HepG2 (cell line): ENCODE results near the gene CDRT15. TPM values are rescaled to one million over a fixed set of nuclear protein-coding genes. Genes with fewer than 3 reads are reported as not detected.
A peak's percentile ranks its signal among the peaks of the same experiment; 100 is the strongest.

ENCODE experiments used
- CREB1 ChIP-seq, 2 experiments: fragments of 450-650 bp in 1 of 2; IDR thresholded peaks; 2 replicates each; pipeline ENCODE4 v1.6.1; 2016 to 2017; ENCODE audit warnings: control low read depth in 1 of 2, mild to moderate bottlenecking in 1 of 2, missing compliant biosample characterization in 1 of 2, missing genetic modification characterization in 1 of 2
- DNMT3B ChIP-seq: conservative IDR thresholded peaks from 2 replicates; pipeline ENCODE4 v1.6.1; 2016; ENCODE audit warnings: missing biosample characterization, control low read depth
- EP300 ChIP-seq, 3 experiments: sonication (generic) in 1 of 3; formaldehyde crosslinking in 1 of 3; IDR thresholded peaks; 2 replicates each; pipeline versions ENCODE4 v1.5.1 to v1.6.1; 2011 to 2020; ENCODE audit warnings: low read depth in 2 of 3, low read length in 2 of 3, borderline replicate concordance in 1 of 3, improper control_type of control experiment in 1 of 3, mild to moderate bottlenecking in 1 of 3, missing genetic modification reagents in 1 of 3, moderate library complexity in 1 of 3
- HDAC1 ChIP-seq: sonication (generic); formaldehyde crosslinking; IDR thresholded peaks from 2 replicates; pipeline ENCODE4 v1.5.1; 2020; ENCODE audit warnings: mild to moderate bottlenecking, missing genetic modification reagents
- HDAC2 ChIP-seq: sonication (generic); formaldehyde crosslinking; IDR thresholded peaks from 2 replicates; pipeline ENCODE4 v1.4.0; 2020; ENCODE audit warnings: missing genetic modification reagents
- LCORL ChIP-seq, 2 experiments: fragments of 450-650 bp in 1 of 2; sonication (generic) in 1 of 2; formaldehyde crosslinking in 1 of 2; IDR thresholded peaks; 2 replicates each; pipeline versions ENCODE4 v1.5.0 to v1.6.1; 2017 to 2020; ENCODE audit warnings: antibody characterized with exemption in 1 of 2, missing genetic modification reagents in 1 of 2
- MATR3 ChIP-seq: sonication (generic); formaldehyde crosslinking; IDR thresholded peaks from 2 replicates; pipeline ENCODE4 v1.4.0; 2020; ENCODE audit warnings: missing genetic modification reagents
- NFIC ChIP-seq: IDR thresholded peaks from 2 replicates; pipeline ENCODE4 v1.6.1; 2012; ENCODE audit warnings: mild to moderate bottlenecking, low read length, inconsistent platforms
- RCOR2 ChIP-seq: IDR thresholded peaks from 2 replicates; pipeline ENCODE4 v1.6.1; 2016; ENCODE audit warnings: missing biosample characterization, missing genetic modification reagents
- RELA ChIP-seq: sonication (generic); formaldehyde crosslinking; IDR thresholded peaks from 2 replicates; pipeline ENCODE4 v1.4.0; 2020; ENCODE audit warnings: missing genetic modification reagents
- SMAD1 ChIP-seq: sonication (generic); formaldehyde crosslinking; IDR thresholded peaks from 2 replicates; pipeline ENCODE4 v1.4.0; 2020; ENCODE audit warnings: missing genetic modification reagents, low read depth, mild to moderate bottlenecking, borderline replicate concordance
- SMAD3 ChIP-seq: sonication (generic); formaldehyde crosslinking; IDR thresholded peaks from 2 replicates; pipeline ENCODE4 v1.4.0; 2020; ENCODE audit warnings: missing genetic modification reagents
- SOX6 ChIP-seq, 2 experiments: fragments of 450-650 bp in 1 of 2; sonication (generic) in 1 of 2; formaldehyde crosslinking in 1 of 2; IDR thresholded peaks; 2 replicates each; pipeline versions ENCODE4 v1.4.0 to v1.6.1; 2017 to 2020; ENCODE audit warnings: antibody characterized with exemption in 1 of 2, mild to moderate bottlenecking in 1 of 2, missing genetic modification reagents in 1 of 2
- SP4 ChIP-seq: sonication (generic); formaldehyde crosslinking; IDR thresholded peaks from 2 replicates; pipeline ENCODE4 v1.8.1; 2023; ENCODE audit warnings: mild to moderate bottlenecking, missing genetic modification reagents
- SYNCRIP ChIP-seq: fragments of 200-400 bp; formaldehyde crosslinking; IDR thresholded peaks from 2 replicates; pipeline ENCODE4 v1.6.1; 2018; ENCODE audit warnings: mild to moderate bottlenecking, low read depth, low read length; ENCODE audit not compliant: insufficient read depth
- ZNF12 ChIP-seq: sonication (generic); formaldehyde crosslinking; IDR thresholded peaks from 2 replicates; pipeline ENCODE4 v1.5.0; 2020; ENCODE audit warnings: missing genetic modification reagents
- polyA plus RNA-seq, 8 experiments: library from polyadenylated mRNA; depleted of rRNA in 3 of 8; stranded (reverse) in 7 of 8; unstranded in 1 of 8; fragments of >200 nt; fragmentation: Illumina TruSeq in 4 of 8; extraction: Trizol in 4 of 8; gene quantifications; 2 replicates each; pipeline versions ENCODE4 v1.2.1 to v1.2.3, GENCODE V29; 2011 to 2016; ENCODE audit warnings: low read depth in 4 of 8, missing spikeins in 1 of 8, mixed read lengths in 1 of 8; ENCODE audit not compliant: insufficient read depth in 1 of 8
- total RNA-seq, 5 experiments: library from RNA; depleted of rRNA; stranded (reverse); fragments of >200 nt; fragmentation: Illumina TruSeq; extraction: Trizol; gene quantifications; 2 replicates each; pipeline ENCODE4 v1.2.3, GENCODE V29; 2016; ENCODE audit warnings: low read depth in 1 of 5
- TF ChIP-seq, protein P1 (sequence below): IDR thresholded peaks from 2 replicates; pipeline ENCODE4 v1.4.0; 2020; ENCODE audit warnings: mild to moderate bottlenecking, missing genetic modification reagents
- TF ChIP-seq, protein P2 (sequence below): sonication (generic); formaldehyde crosslinking; IDR thresholded peaks from 2 replicates; pipeline ENCODE4 v1.4.0; 2020; ENCODE audit warnings: missing genetic modification reagents, mild to moderate bottlenecking, borderline replicate concordance
- TF ChIP-seq, protein P3 (sequence below): sonication (generic); formaldehyde crosslinking; IDR thresholded peaks from 2 replicates; pipeline ENCODE4 v1.4.0; 2020; ENCODE audit warnings: missing genetic modification reagents
- TF ChIP-seq, protein P4 (sequence below): sonication (generic); formaldehyde crosslinking; IDR thresholded peaks from 2 replicates; pipeline ENCODE4 v1.5.0; 2020; ENCODE audit warnings: missing genetic modification reagents

CDRT15 gene
- total and polyA plus RNA-seq, 2 of the 13 experiments (the other 11 are each of a cell fraction or from before 2014, with no cell fraction given), result not detected

DNA sequence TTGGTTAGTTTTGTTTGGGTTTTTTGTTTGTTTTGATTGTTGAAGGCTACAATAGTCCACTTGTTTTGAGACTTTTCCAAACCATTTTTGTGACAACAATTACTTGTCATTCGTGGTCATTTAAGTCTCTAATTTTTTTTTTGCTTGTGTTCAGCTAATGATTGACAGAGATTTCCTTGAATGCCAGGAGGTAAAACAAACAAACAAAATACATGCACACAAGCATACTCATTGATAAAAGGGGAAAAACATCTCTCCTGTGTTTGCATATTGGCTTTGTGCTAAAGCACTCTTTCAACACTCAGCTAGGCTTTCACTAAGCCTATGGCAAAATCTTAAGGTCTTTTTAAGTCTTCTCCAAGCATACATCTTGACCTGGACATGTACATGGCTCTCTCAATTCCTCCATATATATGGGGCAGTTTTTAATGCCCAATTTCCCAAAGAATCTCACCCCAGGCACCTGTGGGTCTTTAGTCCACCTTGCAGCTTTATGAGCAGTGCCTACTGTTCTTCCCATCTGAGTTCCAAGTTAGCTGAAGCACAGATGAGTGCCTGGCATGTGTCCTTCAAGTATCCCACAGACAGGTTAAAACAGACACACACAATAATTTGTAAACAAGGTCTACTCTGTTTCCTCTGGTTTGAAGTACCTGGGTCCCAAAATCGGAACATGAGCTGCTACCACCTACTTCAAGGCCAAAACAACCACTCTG lies 40.0 kb upstream of the CDRT15 start (continued):
- peak in 1 of 2 experiments; percentile 79; a peak in 1 of 4 replicates for TF ChIP-seq EP300 (IDR thresholded peaks at IDR 0.05; ENCODE audit: low read depth in 2 of 2, low read length in 2 of 2)
- no peak; the same call in 1 of the 2 replicates for TF ChIP-seq EP300 (CRISPR knock-in tag; IDR thresholded peaks at IDR 0.05; ENCODE audit: borderline replicate concordance)
- TF ChIP-seq MATR3 (CRISPR knock-in tag), result no peak
- TF ChIP-seq NFIC, result peak; percentile 75; the same call in 1 of the 2 replicates
- TF ChIP-seq ZNF12, result no peak
- no peak for TF ChIP-seq LCORL (IDR thresholded peaks at IDR 0.05)
- TF ChIP-seq LCORL (CRISPR knock-in tag; IDR thresholded peaks at IDR 0.05), result no peak
- TF ChIP-seq, protein P1, sequence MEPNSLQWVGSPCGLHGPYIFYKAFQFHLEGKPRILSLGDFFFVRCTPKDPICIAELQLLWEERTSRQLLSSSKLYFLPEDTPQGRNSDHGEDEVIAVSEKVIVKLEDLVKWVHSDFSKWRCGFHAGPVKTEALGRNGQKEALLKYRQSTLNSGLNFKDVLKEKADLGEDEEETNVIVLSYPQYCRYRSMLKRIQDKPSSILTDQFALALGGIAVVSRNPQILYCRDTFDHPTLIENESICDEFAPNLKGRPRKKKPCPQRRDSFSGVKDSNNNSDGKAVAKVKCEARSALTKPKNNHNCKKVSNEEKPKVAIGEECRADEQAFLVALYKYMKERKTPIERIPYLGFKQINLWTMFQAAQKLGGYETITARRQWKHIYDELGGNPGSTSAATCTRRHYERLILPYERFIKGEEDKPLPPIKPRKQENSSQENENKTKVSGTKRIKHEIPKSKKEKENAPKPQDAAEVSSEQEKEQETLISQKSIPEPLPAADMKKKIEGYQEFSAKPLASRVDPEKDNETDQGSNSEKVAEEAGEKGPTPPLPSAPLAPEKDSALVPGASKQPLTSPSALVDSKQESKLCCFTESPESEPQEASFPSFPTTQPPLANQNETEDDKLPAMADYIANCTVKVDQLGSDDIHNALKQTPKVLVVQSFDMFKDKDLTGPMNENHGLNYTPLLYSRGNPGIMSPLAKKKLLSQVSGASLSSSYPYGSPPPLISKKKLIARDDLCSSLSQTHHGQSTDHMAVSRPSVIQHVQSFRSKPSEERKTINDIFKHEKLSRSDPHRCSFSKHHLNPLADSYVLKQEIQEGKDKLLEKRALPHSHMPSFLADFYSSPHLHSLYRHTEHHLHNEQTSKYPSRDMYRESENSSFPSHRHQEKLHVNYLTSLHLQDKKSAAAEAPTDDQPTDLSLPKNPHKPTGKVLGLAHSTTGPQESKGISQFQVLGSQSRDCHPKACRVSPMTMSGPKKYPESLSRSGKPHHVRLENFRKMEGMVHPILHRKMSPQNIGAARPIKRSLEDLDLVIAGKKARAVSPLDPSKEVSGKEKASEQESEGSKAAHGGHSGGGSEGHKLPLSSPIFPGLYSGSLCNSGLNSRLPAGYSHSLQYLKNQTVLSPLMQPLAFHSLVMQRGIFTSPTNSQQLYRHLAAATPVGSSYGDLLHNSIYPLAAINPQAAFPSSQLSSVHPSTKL (CRISPR knock-in tag), result peak; percentile 89
- TF ChIP-seq CREB1 (IDR thresholded peaks at IDR 0.05), result 0 out of 2 replicates have a peak, but pooled peaks have one; percentile 10
- TF ChIP-seq CREB1 (CRISPR knock-in tag; IDR thresholded peaks at IDR 0.05), result peak; percentile 38; the same call in 1 of the 2 replicates
- TF ChIP-seq SP4, result no peak
- TF ChIP-seq, protein P2, sequence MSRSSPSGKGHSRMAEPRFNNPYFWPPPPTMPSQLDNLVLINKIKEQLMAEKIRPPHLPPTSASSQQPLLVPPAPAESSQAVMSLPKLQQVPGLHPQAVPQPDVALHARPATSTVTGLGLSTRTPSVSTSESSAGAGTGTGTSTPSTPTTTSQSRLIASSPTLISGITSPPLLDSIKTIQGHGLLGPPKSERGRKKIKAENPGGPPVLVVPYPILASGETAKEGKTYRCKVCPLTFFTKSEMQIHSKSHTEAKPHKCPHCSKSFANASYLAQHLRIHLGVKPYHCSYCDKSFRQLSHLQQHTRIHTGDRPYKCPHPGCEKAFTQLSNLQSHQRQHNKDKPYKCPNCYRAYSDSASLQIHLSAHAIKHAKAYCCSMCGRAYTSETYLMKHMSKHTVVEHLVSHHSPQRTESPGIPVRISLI (CRISPR knock-in tag), result peak; percentile 63; the same call in 1 of the 2 replicates
- TF ChIP-seq SMAD1, result no peak
- TF ChIP-seq HDAC2 (CRISPR knock-in tag), result peak; percentile 62; the same call in 1 of the 2 replicates
- TF ChIP-seq SMAD3 (CRISPR knock-in tag), result peak; percentile 71
- TF ChIP-seq SYNCRIP, result no peak
- TF ChIP-seq SOX6 (IDR thresholded peaks at IDR 0.05), result no peak
- TF ChIP-seq SOX6 (CRISPR knock-in tag; IDR thresholded peaks at IDR 0.05), result peak; percentile 94
- TF ChIP-seq, protein P3, sequence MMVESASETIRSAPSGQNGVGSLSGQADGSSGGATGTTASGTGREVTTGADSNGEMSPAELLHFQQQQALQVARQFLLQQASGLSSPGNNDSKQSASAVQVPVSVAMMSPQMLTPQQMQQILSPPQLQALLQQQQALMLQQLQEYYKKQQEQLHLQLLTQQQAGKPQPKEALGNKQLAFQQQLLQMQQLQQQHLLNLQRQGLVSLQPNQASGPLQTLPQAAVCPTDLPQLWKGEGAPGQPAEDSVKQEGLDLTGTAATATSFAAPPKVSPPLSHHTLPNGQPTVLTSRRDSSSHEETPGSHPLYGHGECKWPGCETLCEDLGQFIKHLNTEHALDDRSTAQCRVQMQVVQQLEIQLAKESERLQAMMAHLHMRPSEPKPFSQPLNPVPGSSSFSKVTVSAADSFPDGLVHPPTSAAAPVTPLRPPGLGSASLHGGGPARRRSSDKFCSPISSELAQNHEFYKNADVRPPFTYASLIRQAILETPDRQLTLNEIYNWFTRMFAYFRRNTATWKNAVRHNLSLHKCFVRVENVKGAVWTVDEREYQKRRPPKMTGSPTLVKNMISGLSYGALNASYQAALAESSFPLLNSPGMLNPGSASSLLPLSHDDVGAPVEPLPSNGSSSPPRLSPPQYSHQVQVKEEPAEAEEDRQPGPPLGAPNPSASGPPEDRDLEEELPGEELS (CRISPR knock-in tag), result peak; percentile 91
- no peak for TF ChIP-seq RELA (CRISPR knock-in tag)
- TF ChIP-seq RCOR2, result no peak
- TF ChIP-seq HDAC1 (CRISPR knock-in tag), result peak; percentile 41
- TF ChIP-seq, protein P4, sequence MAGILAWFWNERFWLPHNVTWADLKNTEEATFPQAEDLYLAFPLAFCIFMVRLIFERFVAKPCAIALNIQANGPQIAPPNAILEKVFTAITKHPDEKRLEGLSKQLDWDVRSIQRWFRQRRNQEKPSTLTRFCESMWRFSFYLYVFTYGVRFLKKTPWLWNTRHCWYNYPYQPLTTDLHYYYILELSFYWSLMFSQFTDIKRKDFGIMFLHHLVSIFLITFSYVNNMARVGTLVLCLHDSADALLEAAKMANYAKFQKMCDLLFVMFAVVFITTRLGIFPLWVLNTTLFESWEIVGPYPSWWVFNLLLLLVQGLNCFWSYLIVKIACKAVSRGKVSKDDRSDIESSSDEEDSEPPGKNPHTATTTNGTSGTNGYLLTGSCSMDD (CRISPR knock-in tag), result no peak
- TF ChIP-seq DNMT3B (CRISPR knock-in tag), result 0 out of 2 replicates have a peak, but pooled peaks have one; percentile 76
